Activated T-helper 17 cell treated with anti-CD3 and anti-CD28 coated beads, Interleukin-2, amount 50 U/mL, for 72 hours (primary cell): ENCODE results near the gene PRSS36. TPM values are rescaled to one million over a fixed set of nuclear protein-coding genes. Genes with fewer than 3 reads are reported as not detected.

Source experiments
- ATAC-seq: fragments of 150-1000 bp; cut with Tn5 transposase; replicated peaks from 2 replicates; pipeline ENCODE4 v1.10.0; 2021; ENCODE audit warnings: mild to moderate bottlenecking, moderate library complexity
- H3K27ac Mint-ChIP-seq: one replicate; pipeline ENCODE4 v1.8.0; 2022; ENCODE audit warnings: mixed read lengths
- H3K27me3 Mint-ChIP-seq: one replicate; pipeline ENCODE4 v1.8.0; 2022; ENCODE audit warnings: mixed read lengths
- H3K36me3 Mint-ChIP-seq: one replicate; pipeline ENCODE4 v1.8.0; 2022; ENCODE audit warnings: low read depth, mild to moderate bottlenecking, mixed read lengths
- H3K4me1 Mint-ChIP-seq: one replicate; pipeline ENCODE4 v1.8.0; 2022; ENCODE audit warnings: mixed read lengths
- H3K4me3 Mint-ChIP-seq: one replicate; pipeline ENCODE4 v1.8.0; 2022; ENCODE audit warnings: mild to moderate bottlenecking, mixed read lengths
- H3K9me3 Mint-ChIP-seq: one replicate; pipeline ENCODE4 v1.8.0; 2022; ENCODE audit warnings: mixed read lengths
- total RNA-seq, 2 donors: library from RNA; stranded (reverse); gene quantifications; one replicate each; pipeline ENCODE4 v1.2.3, GENCODE V29; 2022

PRSS36 gene
- total RNA-seq, 2 donors from 2014 or later = 1.1 TPM

GRCh38 chr16:31093132-31093703, 56.6 kb downstream of the PRSS36 start:
- Mint-ChIP-seq H3K27ac (no peak overlapping the region), H3K4me1 (peaks cover 12% of the 10 kb centered on the region), H3K4me3 (peak overlapping the region; percentile 100), H3K27me3 (no peaks in the 10 kb centered on the region), H3K36me3 (peaks cover 58% of the 10 kb centered on the region), H3K9me3 (no peaks in the 10 kb centered on the region)
- ATAC-seq = no peak

GRCh38 chr16:31092330-31092729, 57.5 kb downstream of the PRSS36 start:
- Mint-ChIP-seq H3K4me1 (peaks cover 12% of the 10 kb centered on the region), H3K36me3 (peaks cover 58% of the 10 kb centered on the region), H3K9me3 (no peaks in the 10 kb centered on the region), H3K27ac (no peak overlapping the region), H3K4me3 (peak overlapping the region; percentile 100), H3K27me3 (no peaks in the 10 kb centered on the region)
- ATAC-seq = no peak

- H3K27ac Mint-ChIP-seq = no peak overlapping the region
- no peaks in the 10 kb centered on the region for H3K27me3 Mint-ChIP-seq
- H3K4me1 Mint-ChIP-seq = peaks cover 7% of the 10 kb centered on the region
- peaks cover 58% of the 10 kb centered on the region for H3K36me3 Mint-ChIP-seq
- no peaks in the 10 kb centered on the region for H3K9me3 Mint-ChIP-seq
- H3K4me3 Mint-ChIP-seq = no peak overlapping the region
- ATAC-seq = no peak
Measured at GRCh38 chr16:31090540-31090939, 59.3 kb downstream of the PRSS36 start.

- ATAC-seq = no peak
- H3K27me3 Mint-ChIP-seq = no peaks in the 10 kb centered on the region
- H3K9me3 Mint-ChIP-seq = no peaks in the 10 kb centered on the region
- H3K4me1 Mint-ChIP-seq = peaks cover 3% of the 10 kb centered on the region
- H3K27ac Mint-ChIP-seq = no peak overlapping the region
- no peak overlapping the region for H3K4me3 Mint-ChIP-seq
- peaks cover 50% of the 10 kb centered on the region for H3K36me3 Mint-ChIP-seq
Measured at GRCh38 chr16:31089199-31089598, 60.7 kb downstream of the PRSS36 start.

Other genes with a start within 250 kb of the PRSS36 start
- 10 to 100 TPM; 32.2 to 40.7 TPM for gene FBXL19, start 226.5 kb downstream of the PRSS36 start, total RNA-seq
- 10 to 100 TPM; 12.4 to 25.8 TPM for gene ORAI3, start 201.0 kb downstream of the PRSS36 start, total RNA-seq
- 10 to 100 TPM; 27.5 to 33.7 TPM for gene SETD1A, start 192.3 kb downstream of the PRSS36 start, total RNA-seq
- gene HSD3B7, start 164.9 kb downstream of the PRSS36 start, total RNA-seq = 1 to 10 TPM; 8.8 TPM
- gene STX1B, start 139.4 kb downstream of the PRSS36 start, total RNA-seq = under 1 TPM; 0.17 to 0.95 TPM
- gene STX4, start 116.5 kb downstream of the PRSS36 start, total RNA-seq = 10 to 100 TPM; 49.4 to 76.9 TPM
- gene ZNF668, start 75.8 kb downstream of the PRSS36 start, total RNA-seq = 10 to 100 TPM; 15.1 to 19.4 TPM
- gene ZNF646, start 75.6 kb downstream of the PRSS36 start, total RNA-seq = 10 to 100 TPM; 19.6 to 29.7 TPM
- 10 to 100 TPM in 1 of 2 donors, 1 to 10 TPM in 1; 4.5 to 17.3 TPM for gene PRSS53, start 61.1 kb downstream of the PRSS36 start, total RNA-seq
- gene VKORC1, start 55.3 kb downstream of the PRSS36 start, total RNA-seq = 100 to 1,000 TPM in 1 of 2 donors, 10 to 100 TPM in 1; 75.3 to 107 TPM
- gene BCKDK, start 41.7 kb downstream of the PRSS36 start, total RNA-seq = 10 to 100 TPM; 48.6 to 98.3 TPM
- 10 to 100 TPM; 49.7 to 50.2 TPM for gene KAT8, start 32.4 kb downstream of the PRSS36 start, total RNA-seq
- not detected for gene PRSS8, start 14.3 kb downstream of the PRSS36 start, total RNA-seq
- gene FUS, start 30.1 kb upstream of the PRSS36 start, total RNA-seq = 100 to 1,000 TPM; 425 to 686 TPM
- gene PYCARD, start 52.7 kb upstream of the PRSS36 start, total RNA-seq = 10 to 100 TPM in 1 of 2 donors, 1 to 10 TPM in 1; 9.6 to 25.6 TPM
- gene TRIM72, start 64.1 kb upstream of the PRSS36 start, total RNA-seq = under 1 TPM in 1 of 2 donors, not detected in 1; 0.08 TPM
- under 1 TPM in 1 of 2 donors, not detected in 1; 0.61 TPM for gene PYDC1, start 67.1 kb upstream of the PRSS36 start, total RNA-seq
- 1 to 10 TPM; 4.9 to 6.4 TPM for gene ITGAM, start 109.9 kb upstream of the PRSS36 start, total RNA-seq
- 10 to 100 TPM; 25.5 to 50.4 TPM for gene ITGAX, start 205.1 kb upstream of the PRSS36 start, total RNA-seq
- not detected for gene ITGAD, start 243.3 kb upstream of the PRSS36 start, total RNA-seq